K562 (cell line): Measurements from ENCODE around the gene OLAH. TPM values are rescaled to one million over a fixed set of nuclear protein-coding genes. Genes with fewer than 3 reads are reported as not detected.

ENCODE experiments used
- ARID2 ChIP-seq: fragments of 450-650 bp; IDR thresholded peaks from 2 replicates; pipeline ENCODE4 v1.6.1; 2017; ENCODE audit warnings: antibody characterized with exemption, mild to moderate bottlenecking
- FOSL1 ChIP-seq: fragments of 200-800 bp; sonication (Bioruptor generic); conservative IDR thresholded peaks from 2 replicates; pipeline ENCODE4 v1.6.1; 2016; ENCODE audit warnings: missing genetic modification characterization, missing compliant biosample characterization
- GATA2 ChIP-seq: sonication (generic); formaldehyde crosslinking; IDR thresholded peaks from 2 replicates; pipeline ENCODE4 v1.4.0; 2020; ENCODE audit warnings: mild to moderate bottlenecking, missing genetic modification reagents
- KDM1A ChIP-seq, 2 experiments: fragments of 450-650 bp; IDR thresholded peaks; 2 replicates each; pipeline ENCODE4 v1.6.1; 2016; ENCODE audit warnings: mild to moderate bottlenecking in 2 of 2
- KLF16 ChIP-seq: IDR thresholded peaks from 2 replicates; pipeline ENCODE4 v1.6.1; 2016; ENCODE audit warnings: antibody characterized with exemption
- MEF2D ChIP-seq: conservative IDR thresholded peaks from 2 replicates; pipeline ENCODE4 v1.6.1; 2016; ENCODE audit warnings: low read depth, missing genetic modification characterization, missing compliant biosample characterization
- MXI1 ChIP-seq: IDR thresholded peaks from 2 replicates; pipeline ENCODE4 v1.6.1; 2011; ENCODE audit warnings: low read depth, mild to moderate bottlenecking, improper control_type of control experiment, low read length
- NCOA4 ChIP-seq: fragments of 450-650 bp; IDR thresholded peaks from 2 replicates; pipeline ENCODE4 v1.6.1; 2018; ENCODE audit warnings: mild to moderate bottlenecking; ENCODE audit not compliant: partially characterized antibody
- PCBP1 ChIP-seq: fragments of 200-400 bp; formaldehyde crosslinking; IDR thresholded peaks from 2 replicates; pipeline ENCODE4 v1.6.1; 2018; ENCODE audit warnings: mild to moderate bottlenecking, low read depth, low read length; ENCODE audit not compliant: poor library complexity, severe bottlenecking
- RAD51 ChIP-seq: fragments of 450-650 bp; IDR thresholded peaks from 2 replicates; pipeline ENCODE4 v1.7.1; 2016; ENCODE audit warnings: low read depth, mild to moderate bottlenecking, borderline replicate concordance
- SIN3A ChIP-seq, 2 experiments: fragments of 150-350 bp in 1 of 2; IDR thresholded peaks; 2 replicates each; pipeline ENCODE4 v1.6.1; 2011 to 2016; ENCODE audit warnings: borderline replicate concordance in 2 of 2, low read depth in 2 of 2, low read length in 2 of 2, mild to moderate bottlenecking in 2 of 2, moderate library complexity in 2 of 2; ENCODE audit not compliant: control insufficient read depth in 1 of 2
- SNIP1 ChIP-seq: fragments of 450-650 bp; IDR thresholded peaks from 2 replicates; pipeline ENCODE4 v1.7.1; 2017; ENCODE audit warnings: low read depth, mild to moderate bottlenecking
- SOX6 ChIP-seq: fragments of 450-650 bp; IDR thresholded peaks from 2 replicates; pipeline ENCODE4 v1.6.1; 2014; ENCODE audit warnings: mild to moderate bottlenecking
- SUPT5H ChIP-seq: fragments of 450-650 bp; IDR thresholded peaks from 2 replicates; pipeline ENCODE4 v1.6.1; 2016
- ZNF134 ChIP-seq: fragments of 250-450 bp; sonication (Bioruptor Pico); conservative IDR thresholded peaks from 2 replicates; pipeline ENCODE4 v1.4.0; 2020
- ZNF224 ChIP-seq: sonication (generic); formaldehyde crosslinking; IDR thresholded peaks from 2 replicates; pipeline ENCODE4 v1.8.0; 2022; ENCODE audit warnings: mild to moderate bottlenecking, missing genetic modification reagents
- ZNF766 ChIP-seq: fragments of 200-800 bp; sonication (Bioruptor generic); conservative IDR thresholded peaks from 2 replicates; pipeline ENCODE4 v1.6.1; 2016; ENCODE audit warnings: missing genetic modification characterization, missing compliant biosample characterization
- polyA plus RNA-seq, 8 experiments: library from polyadenylated mRNA; depleted of rRNA in 4 of 8; stranded (reverse) in 5 of 8; unstranded in 3 of 8; fragments of >200 nt; fragmentation: Nextera tagmentation in 2 of 8; fragmentation: Illumina TruSeq in 1 of 8; extraction: Ambion mirVana in 2 of 8; extraction: Trizol in 1 of 8; gene quantifications; 2 replicates each; pipeline versions ENCODE4 v1.2.1 to v1.2.3, GENCODE V29; 2011 to 2014; ENCODE audit warnings: inconsistent platforms in 1 of 8, missing spikeins in 1 of 8
- total RNA-seq, 7 experiments: library from RNA; depleted of rRNA in 6 of 7; stranded (reverse); fragments of >200 nt in 6 of 7; fragmentation: Illumina TruSeq in 2 of 7; extraction: Trizol in 2 of 7; gene quantifications; 2 replicates each; pipeline versions ENCODE4 v1.2.1 to v1.2.3, GENCODE V29; 2011 to 2021; ENCODE audit warnings: low replicate concordance in 1 of 7
- TF ChIP-seq, protein P1 (sequence below), 2 experiments: fragments of 450-650 bp; IDR thresholded peaks; 2 replicates each; pipeline ENCODE4 v1.6.1; 2016
- TF ChIP-seq, protein P2 (sequence below): fragments of 250-450 bp; sonication (Bioruptor Pico); IDR thresholded peaks from 2 replicates; pipeline ENCODE4 v1.9.0; 2021; ENCODE audit warnings: mild to moderate bottlenecking, inconsistent platforms
- TF ChIP-seq, protein P3 (sequence below): sonication (generic); formaldehyde crosslinking; IDR thresholded peaks from 2 replicates; pipeline ENCODE4 v1.8.1; 2023; ENCODE audit warnings: mild to moderate bottlenecking, missing genetic modification reagents, moderate library complexity
- TF ChIP-seq, protein P4 (sequence below): fragments of 450-650 bp; formaldehyde crosslinking; IDR thresholded peaks from 2 replicates; pipeline ENCODE4 v1.4.0; 2022; ENCODE audit warnings: missing genetic modification characterization

The OLAH gene
- total and polyA plus RNA-seq, 9 of the 15 experiments (the other 6 are each of a cell fraction or from before 2014, with no cell fraction given), result 0.11 to 0.45 (median 0.18) TPM; not detected in 3

DNA sequence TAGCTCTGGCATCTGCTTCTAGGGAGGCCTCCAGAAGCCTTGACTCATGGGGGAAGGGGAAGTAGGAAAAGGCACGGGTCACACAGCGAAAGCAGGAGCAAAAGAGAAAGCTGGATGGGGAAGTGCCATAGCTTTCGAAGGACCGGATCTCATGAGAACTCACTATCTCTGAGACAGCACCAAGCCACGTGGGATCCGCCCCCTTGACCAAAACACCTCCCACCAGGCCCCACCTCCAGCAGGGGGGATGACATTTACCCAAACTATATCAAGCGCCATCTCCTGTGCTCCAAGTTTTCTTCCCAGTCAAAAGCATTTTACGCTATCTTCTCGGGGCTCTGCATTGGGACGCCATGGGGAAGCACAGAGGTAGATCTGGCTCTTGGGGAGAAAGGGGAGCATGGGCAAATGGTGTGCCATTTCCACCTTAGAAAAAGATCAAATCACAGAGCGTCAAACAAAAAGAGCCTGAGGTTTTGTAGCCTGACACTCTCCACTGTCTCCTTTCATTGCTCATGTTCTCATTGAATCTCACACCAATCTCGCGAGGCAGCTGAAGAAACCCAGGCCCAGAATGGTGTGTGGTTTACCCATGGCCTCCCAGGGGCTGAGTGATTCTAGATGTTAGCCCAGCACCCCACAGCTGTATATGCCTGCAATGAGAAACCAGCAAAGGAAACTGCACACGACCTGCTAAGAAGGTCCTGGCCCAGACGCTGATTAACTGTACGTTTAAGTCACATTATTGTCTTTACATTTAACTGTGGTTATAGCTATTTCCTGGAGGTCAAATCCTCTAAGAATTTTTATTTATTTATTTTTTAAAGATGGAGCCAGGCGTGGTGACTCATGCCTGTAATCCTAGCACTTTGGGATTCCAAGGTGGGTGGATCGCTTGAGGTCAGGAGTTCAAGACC lies 8.1 kb upstream of the OLAH start (continued):
- peak; percentile 58; the same call in 1 of the 2 replicates for TF ChIP-seq MXI1
- TF ChIP-seq ZNF766 (CRISPR knock-in tag), result peak; percentile 64; the same call in 1 of the 2 replicates
- no peak for TF ChIP-seq ARID2
- TF ChIP-seq ZNF134 (CRISPR knock-in tag), result no peak
- TF ChIP-seq, protein P1, sequence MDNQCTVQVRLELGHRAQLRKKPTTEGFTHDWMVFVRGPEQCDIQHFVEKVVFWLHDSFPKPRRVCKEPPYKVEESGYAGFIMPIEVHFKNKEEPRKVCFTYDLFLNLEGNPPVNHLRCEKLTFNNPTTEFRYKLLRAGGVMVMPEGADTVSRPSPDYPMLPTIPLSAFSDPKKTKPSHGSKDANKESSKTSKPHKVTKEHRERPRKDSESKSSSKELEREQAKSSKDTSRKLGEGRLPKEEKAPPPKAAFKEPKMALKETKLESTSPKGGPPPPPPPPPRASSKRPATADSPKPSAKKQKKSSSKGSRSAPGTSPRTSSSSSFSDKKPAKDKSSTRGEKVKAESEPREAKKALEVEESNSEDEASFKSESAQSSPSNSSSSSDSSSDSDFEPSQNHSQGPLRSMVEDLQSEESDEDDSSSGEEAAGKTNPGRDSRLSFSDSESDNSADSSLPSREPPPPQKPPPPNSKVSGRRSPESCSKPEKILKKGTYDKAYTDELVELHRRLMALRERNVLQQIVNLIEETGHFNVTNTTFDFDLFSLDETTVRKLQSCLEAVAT (IDR thresholded peaks at IDR 0.05), result no peak
- no peak for TF ChIP-seq SUPT5H
- TF ChIP-seq SNIP1, result no peak
- TF ChIP-seq, protein P2, sequence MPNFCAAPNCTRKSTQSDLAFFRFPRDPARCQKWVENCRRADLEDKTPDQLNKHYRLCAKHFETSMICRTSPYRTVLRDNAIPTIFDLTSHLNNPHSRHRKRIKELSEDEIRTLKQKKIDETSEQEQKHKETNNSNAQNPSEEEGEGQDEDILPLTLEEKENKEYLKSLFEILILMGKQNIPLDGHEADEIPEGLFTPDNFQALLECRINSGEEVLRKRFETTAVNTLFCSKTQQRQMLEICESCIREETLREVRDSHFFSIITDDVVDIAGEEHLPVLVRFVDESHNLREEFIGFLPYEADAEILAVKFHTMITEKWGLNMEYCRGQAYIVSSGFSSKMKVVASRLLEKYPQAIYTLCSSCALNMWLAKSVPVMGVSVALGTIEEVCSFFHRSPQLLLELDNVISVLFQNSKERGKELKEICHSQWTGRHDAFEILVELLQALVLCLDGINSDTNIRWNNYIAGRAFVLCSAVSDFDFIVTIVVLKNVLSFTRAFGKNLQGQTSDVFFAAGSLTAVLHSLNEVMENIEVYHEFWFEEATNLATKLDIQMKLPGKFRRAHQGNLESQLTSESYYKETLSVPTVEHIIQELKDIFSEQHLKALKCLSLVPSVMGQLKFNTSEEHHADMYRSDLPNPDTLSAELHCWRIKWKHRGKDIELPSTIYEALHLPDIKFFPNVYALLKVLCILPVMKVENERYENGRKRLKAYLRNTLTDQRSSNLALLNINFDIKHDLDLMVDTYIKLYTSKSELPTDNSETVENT (CRISPR knock-in tag), result no peak
- TF ChIP-seq ZNF224 (CRISPR knock-in tag), result no peak
- no peak for TF ChIP-seq KDM1A (IDR thresholded peaks at IDR 0.05)
- TF ChIP-seq FOSL1 (tag), result peak; percentile 35; the same call in 1 of the 2 replicates
- TF ChIP-seq KLF16, result no peak
- TF ChIP-seq SIN3A (IDR thresholded peaks at IDR 0.05; ENCODE audit: borderline replicate concordance in 2 of 2, control insufficient read depth in 1 of 2, low read depth in 2 of 2, low read length in 2 of 2), result peak; percentile 20 to 64; a peak in 2 of 4 replicates
- TF ChIP-seq MEF2D (tag), result no peak
- TF ChIP-seq, protein P3, sequence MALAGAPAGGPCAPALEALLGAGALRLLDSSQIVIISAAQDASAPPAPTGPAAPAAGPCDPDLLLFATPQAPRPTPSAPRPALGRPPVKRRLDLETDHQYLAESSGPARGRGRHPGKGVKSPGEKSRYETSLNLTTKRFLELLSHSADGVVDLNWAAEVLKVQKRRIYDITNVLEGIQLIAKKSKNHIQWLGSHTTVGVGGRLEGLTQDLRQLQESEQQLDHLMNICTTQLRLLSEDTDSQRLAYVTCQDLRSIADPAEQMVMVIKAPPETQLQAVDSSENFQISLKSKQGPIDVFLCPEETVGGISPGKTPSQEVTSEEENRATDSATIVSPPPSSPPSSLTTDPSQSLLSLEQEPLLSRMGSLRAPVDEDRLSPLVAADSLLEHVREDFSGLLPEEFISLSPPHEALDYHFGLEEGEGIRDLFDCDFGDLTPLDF (CRISPR knock-in tag), result no peak
- TF ChIP-seq GATA2 (CRISPR knock-in tag), result peak; percentile 26; the same call in 1 of the 2 replicates
- TF ChIP-seq RAD51, result peak; percentile 39; the same call in 1 of the 2 replicates
- TF ChIP-seq NCOA4, result no peak
- TF ChIP-seq PCBP1, result no peak
- peak; percentile 46; the same call in 1 of the 2 replicates for TF ChIP-seq SOX6
- TF ChIP-seq, protein P4, sequence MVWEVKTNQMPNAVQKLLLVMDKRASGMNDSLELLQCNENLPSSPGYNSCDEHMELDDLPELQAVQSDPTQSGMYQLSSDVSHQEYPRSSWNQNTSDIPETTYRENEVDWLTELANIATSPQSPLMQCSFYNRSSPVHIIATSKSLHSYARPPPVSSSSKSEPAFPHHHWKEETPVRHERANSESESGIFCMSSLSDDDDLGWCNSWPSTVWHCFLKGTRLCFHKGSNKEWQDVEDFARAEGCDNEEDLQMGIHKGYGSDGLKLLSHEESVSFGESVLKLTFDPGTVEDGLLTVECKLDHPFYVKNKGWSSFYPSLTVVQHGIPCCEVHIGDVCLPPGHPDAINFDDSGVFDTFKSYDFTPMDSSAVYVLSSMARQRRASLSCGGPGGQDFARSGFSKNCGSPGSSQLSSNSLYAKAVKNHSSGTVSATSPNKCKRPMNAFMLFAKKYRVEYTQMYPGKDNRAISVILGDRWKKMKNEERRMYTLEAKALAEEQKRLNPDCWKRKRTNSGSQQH, result no peak
